Inferior parietal cortex (tissue), 1 donor: Measurements from ENCODE around the gene HAUS8.
"Not testable (repeated sequence)": the region's sequence is repeated elsewhere in the genome, so short reads cannot be mapped to it uniquely, and the experiment has no call there.

ENCODE experiments used
- DNase-seq: peaks from one replicate; pipeline ENCODE4 v3.0.0-alpha.2; 2016; ENCODE audit errors: extremely low spot score

Gene HAUS8, protein sequence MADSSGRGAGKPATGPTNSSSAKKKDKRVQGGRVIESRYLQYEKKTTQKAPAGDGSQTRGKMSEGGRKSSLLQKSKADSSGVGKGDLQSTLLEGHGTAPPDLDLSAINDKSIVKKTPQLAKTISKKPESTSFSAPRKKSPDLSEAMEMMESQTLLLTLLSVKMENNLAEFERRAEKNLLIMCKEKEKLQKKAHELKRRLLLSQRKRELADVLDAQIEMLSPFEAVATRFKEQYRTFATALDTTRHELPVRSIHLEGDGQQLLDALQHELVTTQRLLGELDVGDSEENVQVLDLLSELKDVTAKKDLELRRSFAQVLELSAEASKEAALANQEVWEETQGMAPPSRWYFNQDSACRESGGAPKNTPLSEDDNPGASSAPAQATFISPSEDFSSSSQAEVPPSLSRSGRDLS

GRCh38 chr19:17075035-17075863 is at the start of gene HAUS8, which contains the start of gene MYO9B:
HAUS8 (minus strand) TSS chr19:17075452; CDS start chr19:17075422, 30 bp downstream.
MYO9B (plus strand) TSS chr19:17075777; CDS start chr19:17101718, 25,941 bp downstream.
- DNase-seq: peak; percentile 99

- DNase-seq: no peak
These were observed 48.8 kb upstream of the HAUS8 start for GRCh38 chr19:17124025-17124424.

- no peak for DNase-seq
These were observed 47.8 kb upstream of the HAUS8 start for GRCh38 chr19:17123041-17123440.

DNA sequence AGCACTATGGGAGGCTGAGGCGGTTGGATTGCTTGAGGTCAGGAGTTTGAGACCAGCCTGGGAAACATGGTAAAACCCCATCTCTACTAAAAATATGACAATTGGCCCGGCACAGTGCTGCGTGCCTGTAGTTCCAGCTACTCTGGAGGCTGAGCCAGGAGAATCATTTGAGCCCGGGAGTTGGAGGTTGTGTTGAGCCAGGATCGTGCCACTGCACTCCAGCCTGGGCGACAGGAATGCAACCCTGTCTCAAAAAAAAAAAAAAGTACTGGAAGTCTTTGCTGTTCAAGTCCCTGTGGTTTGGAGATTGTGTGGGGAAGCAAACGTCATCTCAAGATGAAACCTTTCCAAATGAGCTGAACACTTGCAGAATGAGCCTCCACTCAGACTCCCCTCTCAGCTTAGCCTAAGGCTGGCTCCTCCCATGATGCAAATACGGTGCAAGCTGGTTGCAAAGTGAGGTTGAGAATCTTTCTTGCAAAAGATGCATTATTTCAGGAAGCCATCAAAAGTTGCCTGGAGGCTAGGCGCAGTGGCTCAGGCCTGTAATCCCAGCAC is 46.6 kb upstream of the HAUS8 start:
- no peak for DNase-seq

GRCh38 chr19:17118957-17119356 is 43.7 kb upstream of the HAUS8 start:
- DNase-seq: no peak

DNA sequence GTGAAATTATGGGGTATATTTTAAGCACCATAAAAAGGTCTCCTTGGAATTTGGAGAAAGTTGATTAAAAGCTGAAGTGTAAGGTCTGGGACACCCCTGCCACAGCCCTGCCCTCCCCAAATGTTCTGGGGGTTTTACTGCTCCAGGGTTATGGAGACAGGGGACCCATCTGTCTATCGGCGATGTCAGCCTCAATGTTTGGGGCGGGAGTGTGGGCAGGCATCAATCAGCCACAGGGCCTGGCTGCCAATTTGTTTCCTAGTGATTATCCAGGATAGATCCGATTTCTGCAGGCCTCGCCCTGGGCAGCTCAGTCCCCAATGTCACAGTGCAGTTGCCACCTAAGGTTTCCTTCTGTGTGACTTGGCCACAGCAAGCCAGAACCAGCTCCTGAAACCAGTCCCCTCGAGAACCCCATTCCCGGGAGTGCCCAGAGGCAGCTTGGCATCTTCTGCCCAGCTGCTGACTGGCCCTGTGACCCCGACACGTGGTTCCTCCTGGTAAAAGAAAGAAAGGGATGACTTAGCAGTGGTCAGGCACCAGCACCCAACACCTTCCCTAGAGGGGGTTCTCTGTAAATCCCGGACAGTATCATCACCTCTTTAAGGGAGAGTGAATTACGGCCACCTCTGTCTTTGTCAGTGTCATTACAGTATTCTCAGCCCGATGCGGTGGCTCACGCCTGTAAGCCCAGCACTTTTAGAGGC is 41.9 kb upstream of the HAUS8 start:
- DNase-seq: no peak

GRCh38 chr19:17114414-17114831 is 39.2 kb upstream of the HAUS8 start:
- no peak for DNase-seq

- no peak for DNase-seq
These were observed 38.0 kb upstream of the HAUS8 start for GRCh38 chr19:17113127-17113785.

DNA sequence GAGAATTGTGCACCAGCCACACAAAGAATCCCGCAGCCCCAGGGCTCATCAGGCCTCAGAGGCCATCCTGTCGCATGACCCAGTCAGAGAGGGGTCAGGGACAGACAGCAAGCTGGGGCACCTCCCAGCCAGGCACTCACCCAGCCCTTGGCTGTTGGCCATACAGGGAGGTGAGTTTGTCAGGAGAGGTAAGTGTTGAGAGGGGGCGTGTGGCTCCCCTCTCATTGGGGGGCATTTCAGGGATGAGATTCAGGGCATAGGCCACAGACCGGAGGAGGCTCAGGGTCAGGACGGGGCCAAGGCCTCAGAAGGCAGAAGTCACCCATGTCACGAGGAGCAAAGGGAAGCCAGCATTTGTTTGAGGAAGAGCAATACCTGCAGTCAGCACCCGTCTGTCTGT is 37.4 kb upstream of the HAUS8 start:
- DNase-seq: no peak

GRCh38 chr19:17112271-17112670 is 37.0 kb upstream of the HAUS8 start:
- DNase-seq: no peak

- no peak for DNase-seq
These were observed 36.5 kb upstream of the HAUS8 start for GRCh38 chr19:17111766-17112165.

- no peak for DNase-seq
These were observed 35.3 kb upstream of the HAUS8 start for GRCh38 chr19:17110599-17110966.

DNA sequence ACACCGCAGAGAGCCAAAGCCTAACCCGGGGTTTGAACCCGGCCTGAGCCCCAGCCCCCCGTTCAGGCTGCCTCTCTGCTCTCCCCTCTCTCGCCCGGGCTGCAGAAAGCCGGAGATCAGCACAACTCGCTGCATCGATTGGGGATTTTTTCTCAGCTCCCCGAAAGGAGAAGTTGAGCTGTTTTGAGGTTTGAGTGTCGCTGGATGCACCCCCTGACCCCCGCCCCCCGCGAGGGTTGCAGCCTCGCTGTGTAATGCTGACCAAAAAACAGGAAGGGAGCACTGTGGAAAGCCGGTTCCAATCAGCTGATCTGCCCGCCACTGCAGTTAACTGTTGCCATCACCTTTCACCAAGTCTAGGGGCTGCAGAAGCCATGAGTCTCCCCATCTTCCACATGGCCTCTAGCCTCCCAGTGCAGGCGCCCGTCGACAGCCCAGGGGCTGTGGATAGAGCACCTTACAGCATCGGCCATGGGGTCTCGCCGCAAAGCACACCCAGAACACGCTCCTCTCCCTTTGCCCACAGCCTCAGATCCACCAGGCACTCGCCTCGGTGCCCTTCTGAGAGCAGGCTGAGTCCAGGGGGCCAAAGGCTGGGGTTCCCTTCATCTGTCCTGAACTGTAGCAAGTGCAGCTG is 34.8 kb upstream of the HAUS8 start:
- no peak for DNase-seq

- no peak for DNase-seq
These were observed 34.0 kb upstream of the HAUS8 start for GRCh38 chr19:17109300-17109699.

DNA sequence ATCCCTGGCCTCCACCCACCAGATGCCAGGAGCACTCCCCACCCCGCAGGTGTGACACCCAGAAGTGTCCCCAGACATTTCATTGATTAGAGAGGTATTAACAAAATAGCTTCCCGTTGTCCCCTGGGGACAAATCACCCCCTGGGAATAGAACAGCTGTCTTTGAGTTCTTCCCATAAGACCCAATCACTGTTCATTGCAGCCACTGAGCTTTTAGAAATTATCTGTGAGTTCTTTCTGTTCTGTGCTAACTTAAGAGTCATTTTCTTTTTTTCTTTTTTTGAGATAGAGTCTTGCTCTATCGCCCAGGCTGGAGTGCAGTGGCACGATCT is 33.2 kb upstream of the HAUS8 start:
- DNase-seq: no peak

DNA sequence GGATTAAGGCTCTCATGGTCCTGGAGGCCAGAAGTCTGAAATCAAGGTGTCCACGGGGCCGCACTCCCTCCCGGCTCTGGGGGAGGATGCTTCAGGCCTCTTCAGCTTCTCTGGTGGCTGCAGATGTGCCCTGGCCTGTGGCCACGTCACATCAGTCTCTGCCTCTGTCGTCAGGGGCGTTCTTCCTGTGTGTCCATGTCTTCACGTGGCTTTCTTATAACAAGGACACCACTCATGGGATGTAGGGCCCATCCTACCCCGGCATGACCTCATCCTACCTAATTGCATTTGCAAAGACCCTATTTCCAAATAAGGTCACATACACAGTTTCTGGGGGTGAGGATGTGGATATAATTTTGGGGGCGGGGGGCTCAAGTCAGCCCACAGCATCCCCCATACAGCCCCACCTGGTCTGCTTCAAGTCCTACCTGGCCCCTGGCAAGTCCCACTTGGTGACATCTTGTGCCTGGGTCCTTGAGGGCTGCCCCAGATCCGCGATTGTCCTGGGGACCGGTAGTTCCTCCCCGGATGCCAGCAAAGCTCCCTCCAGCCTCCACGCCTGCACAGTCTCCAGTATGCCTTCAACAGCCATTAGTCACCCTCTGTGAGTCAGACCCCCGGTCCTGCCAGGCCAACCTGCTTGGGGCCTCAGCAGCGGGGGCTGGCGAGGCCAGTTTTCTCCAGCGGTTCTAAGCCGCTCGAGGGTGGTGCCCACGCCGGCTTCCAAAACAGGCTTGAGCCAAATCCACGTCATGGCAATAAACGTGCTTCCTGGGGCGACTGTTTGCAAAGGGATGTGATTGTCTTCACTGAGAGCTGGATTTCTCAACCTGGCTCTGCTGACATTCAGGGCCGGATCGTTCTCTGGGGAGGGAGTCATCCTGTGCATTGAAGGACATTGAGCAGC is 32.5 kb upstream of the HAUS8 start:
- DNase-seq: peak; percentile 38

DNA sequence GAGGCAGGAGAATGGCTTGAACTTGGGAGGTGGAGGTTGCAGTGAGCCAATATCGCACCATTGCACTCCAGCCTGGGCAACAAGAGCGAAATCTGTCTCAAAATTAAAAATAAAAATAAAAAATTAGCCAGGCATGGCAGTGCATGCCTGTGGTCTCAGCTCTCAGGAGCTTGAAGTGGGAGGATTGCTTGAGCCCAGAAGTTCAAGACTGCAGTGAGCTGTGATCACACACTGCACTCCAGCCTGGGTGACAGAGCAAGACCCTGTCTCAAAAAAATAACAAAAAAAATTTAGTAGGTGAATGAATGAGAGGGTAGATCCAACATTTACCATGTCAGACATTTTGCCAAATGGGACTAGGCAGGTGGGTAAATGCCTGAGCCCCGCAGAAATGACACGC is 31.7 kb upstream of the HAUS8 start:
- DNase-seq: not testable (repeated sequence)

DNA sequence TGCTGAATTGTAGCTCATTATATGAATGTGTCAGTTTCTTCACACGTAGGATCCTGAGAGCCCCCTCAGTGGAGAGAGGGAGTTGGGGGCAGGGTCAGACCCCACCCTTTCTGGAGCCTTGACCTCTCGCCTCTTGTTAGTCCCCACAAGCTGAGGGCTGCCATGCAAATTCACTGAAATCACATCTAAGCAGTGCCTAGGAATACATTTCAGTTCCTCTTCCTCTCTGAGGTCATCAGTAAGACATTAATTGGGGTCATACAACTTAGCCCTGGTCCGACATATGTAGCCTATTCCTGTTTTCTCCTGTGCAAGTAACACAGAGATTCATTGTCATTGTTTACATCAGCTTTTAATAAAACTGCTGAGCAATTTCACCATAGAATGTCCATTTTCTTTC is 30.3 kb upstream of the HAUS8 start:
- no peak for DNase-seq

DNA sequence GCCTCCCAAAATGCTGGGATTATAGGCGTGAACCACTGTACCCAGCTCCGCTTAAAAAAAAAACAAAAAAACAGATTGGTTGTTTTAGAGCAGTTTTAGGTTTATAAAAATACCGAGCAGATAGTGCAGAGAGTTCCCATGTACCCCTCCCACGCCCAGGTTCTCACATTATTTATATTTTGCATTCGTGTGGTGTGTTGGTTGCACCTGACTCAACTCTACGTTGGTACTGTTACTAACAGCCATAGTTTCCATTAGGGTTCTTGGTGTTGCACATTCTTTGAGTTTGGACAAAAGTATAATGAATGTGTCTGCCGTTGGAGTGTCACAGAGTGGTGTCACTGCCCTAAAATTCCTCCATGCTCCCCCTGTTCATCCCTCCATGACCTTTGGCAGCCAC is 29.4 kb upstream of the HAUS8 start:
- no peak for DNase-seq

DNA sequence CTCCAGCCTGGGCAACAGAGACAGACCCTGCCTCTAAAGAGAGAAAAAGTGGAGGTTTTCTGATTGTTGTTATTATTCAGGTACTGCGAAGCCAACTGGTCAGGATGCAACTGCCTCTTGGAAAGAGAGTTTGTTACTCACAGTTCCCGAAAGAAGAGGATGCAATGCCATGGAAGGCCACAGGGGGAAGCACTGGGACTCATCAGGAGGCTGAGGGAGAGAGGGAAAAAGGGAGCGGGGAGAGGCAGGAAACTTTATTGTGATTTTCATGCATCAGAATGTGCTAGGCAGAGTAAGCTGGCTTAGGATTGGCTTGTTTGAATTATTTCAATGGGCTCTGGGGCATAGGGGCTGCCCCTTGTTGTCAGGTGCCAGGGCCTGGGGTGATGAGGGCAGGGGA is 27.9 kb upstream of the HAUS8 start:
- DNase-seq: no peak
